Hippocampal formation (tissue), 2 donors: ENCODE results near the gene SUPT3H.
"Not testable (repeated sequence)": the region's sequence is repeated elsewhere in the genome, so short reads cannot be mapped to it uniquely, and the experiment has no call there.

Experiments
- DNase-seq, 2 donors: peaks; one replicate each; lab custom pipeline; 2025; lab: John Stamatoyannopoulos, UW

SUPT3H gene

GRCh38 chr6:45118754-45119153 lies 259.0 kb downstream of the SUPT3H start:
- DNase-seq = no peak

- DNase-seq = no peak
Observed at GRCh38 chr6:45116714-45117410, 260.9 kb downstream of the SUPT3H start.

DNA sequence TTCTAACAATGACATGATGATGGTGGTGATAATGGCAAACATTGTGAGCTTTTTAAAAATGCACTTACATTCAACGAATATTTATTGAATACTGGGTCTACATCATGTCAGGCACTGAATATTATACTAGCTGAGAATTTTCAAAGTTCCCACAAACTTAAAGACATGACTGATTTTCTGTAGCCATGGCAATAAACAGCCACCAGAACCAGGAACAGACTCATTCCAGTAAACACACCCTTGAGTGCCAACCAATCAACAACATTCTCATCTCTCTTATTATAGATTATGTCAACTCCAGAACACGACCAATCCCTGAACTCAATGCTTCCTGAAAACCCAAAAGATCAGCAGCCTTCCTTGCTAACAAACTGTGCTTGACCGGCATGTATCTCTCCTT lies 262.0 kb downstream of the SUPT3H start:
- DNase-seq = no peak

DNA sequence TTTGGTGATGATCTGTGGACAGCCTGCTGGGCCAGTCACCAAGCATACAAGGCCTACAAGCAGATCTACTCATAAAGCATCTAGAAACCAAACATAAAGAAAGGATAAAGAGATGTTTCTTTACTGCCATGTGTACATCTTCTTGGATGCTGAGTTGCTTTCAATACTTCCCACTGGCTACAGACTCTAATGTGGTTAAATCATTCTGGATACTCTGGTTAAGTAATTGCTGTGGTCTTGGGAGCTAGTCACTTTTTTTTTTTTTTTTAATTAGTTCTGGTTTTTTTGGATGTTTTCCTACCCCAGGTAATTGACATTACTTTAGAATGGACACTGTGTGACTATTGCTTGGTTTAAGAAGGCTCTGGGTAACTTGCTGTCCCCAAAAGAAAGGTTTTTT lies 265.0 kb downstream of the SUPT3H start:
- no peak for DNase-seq

- DNase-seq = no peak
Observed at GRCh38 chr6:45109551-45109950, 268.2 kb downstream of the SUPT3H start.

GRCh38 chr6:45105170-45105820 lies 272.4 kb downstream of the SUPT3H start:
- DNase-seq = no peak

DNA sequence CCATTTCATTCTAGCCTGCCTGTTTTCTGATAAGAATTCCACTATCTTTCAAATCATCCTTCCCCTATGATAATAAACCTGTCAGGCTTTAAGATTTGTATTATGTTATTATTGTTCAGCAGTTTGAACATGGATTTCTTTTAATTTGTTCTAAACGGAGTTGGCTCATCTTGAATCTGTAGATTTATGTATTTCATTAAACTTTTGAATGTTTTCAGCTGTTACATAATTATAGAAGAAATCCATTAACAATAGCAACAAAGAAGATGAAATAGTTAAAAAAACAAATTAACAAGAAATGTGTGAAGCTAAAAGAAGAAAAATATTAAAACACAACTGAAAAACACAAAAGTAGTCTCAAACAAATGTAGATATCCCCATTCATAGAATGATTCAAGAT lies 273.3 kb downstream of the SUPT3H start:
- no peak for DNase-seq

GRCh38 chr6:45098256-45098655 lies 279.5 kb downstream of the SUPT3H start:
- DNase-seq = no peak

- no peak for DNase-seq
Observed at GRCh38 chr6:45094831-45095230, 282.9 kb downstream of the SUPT3H start.

GRCh38 chr6:45092135-45092534 lies 285.6 kb downstream of the SUPT3H start:
- DNase-seq = no peak

GRCh38 chr6:45086360-45087084 lies 291.2 kb downstream of the SUPT3H start:
- no peak for DNase-seq

GRCh38 chr6:45084257-45084656 lies 293.5 kb downstream of the SUPT3H start:
- no peak for DNase-seq

- DNase-seq = no peak
Observed at GRCh38 chr6:45082091-45082490, 295.6 kb downstream of the SUPT3H start.

GRCh38 chr6:45081634-45082033 lies 296.1 kb downstream of the SUPT3H start:
- no peak for DNase-seq

DNA sequence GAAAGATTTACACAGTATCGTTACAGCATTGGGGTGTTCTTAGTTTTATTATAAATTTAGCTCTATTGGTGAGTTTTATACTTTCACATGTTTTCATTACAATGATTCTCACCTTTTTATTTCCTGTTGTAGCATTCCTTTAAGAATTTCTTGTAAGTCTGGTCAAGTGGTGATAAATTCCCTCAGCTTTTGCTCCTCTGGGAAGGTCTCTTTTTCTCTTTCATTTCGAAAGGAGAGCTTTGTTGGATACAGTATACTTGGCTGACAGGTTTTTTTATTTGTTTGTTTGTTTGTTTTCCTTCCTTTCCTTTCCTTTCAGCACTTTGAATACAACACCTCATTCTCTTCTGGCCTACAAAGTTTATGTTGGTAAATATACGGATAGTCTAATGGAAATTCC lies 299.3 kb downstream of the SUPT3H start:
- no peak for DNase-seq

DNA sequence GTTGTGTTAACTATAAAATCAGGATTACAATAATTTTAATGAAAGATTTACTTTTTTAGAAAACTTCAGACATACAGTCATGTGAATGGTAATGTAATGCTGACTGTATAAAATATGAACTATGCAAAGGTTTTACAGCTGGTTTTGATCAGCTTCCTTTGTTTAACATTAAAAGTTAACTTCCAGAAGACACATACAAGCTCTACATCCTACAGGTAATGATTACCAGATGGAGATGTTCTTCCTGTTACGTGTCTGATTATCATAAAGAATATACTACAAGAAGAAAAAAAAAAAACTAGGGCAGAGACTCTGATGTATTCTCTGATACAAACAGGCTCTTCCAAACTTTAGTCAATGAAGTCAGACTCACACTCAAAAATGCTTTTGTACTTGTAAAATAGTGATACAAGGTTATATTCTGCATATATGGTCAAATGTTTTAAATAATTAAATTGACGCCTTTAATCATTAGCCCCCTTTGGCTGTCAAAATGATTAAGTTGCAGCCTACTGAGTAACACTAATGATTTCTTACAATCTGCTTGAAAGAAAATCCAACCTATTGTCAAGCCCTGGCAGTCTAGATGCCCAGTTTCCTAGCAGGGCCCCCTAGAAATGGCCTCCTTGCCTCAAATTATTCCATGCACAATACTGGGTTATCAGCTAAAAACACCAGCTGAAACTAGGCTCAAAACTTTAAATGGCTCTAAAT lies 301.4 kb downstream of the SUPT3H start:
- no peak for DNase-seq

- no peak for DNase-seq
Observed at GRCh38 chr6:45075246-45075645, 302.5 kb downstream of the SUPT3H start.

DNA sequence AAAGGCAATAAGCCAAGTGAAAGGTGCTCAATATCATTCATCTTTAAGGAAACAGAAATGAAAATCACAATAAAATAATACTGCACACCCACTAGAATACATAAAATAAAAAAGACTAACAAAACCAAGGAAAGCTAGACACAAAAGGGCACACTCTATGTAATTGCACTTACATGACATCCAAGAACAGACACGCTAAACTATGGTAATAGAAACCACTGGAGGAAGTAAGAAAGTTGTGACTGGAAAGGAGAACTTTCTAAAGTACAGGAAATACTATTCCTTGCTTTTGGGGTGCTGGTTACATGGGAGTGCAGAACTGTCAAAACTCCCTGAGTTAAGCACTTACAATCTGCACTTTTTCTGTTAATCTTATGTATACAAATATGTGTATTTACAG lies 303.3 kb downstream of the SUPT3H start:
- DNase-seq = no peak

GRCh38 chr6:45073771-45074170 lies 304.0 kb downstream of the SUPT3H start:
- no peak for DNase-seq

DNA sequence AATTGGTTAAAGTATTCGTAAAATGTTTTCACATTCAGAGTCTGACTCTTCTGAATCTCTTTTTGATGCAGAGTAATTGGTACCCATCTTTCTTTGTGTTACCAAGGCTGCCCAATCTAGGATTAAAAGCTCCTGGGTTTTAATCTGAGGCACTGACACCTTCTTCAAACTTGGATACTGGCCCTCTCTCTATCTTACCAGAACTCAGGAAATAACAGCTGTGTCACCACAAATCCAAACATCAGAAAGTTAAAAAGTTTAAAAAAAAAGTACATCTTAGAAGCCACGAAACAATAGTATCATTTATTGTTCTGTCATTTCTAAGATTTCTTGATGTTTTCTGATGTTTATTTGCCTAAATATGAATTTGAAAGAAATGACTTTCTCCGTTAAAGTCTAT lies 305.1 kb downstream of the SUPT3H start:
- no peak for DNase-seq

- DNase-seq = no peak
Observed at GRCh38 chr6:45072016-45072415, 305.7 kb downstream of the SUPT3H start.

- DNase-seq = no peak
Observed at GRCh38 chr6:45069091-45069490, 308.6 kb downstream of the SUPT3H start.

DNA sequence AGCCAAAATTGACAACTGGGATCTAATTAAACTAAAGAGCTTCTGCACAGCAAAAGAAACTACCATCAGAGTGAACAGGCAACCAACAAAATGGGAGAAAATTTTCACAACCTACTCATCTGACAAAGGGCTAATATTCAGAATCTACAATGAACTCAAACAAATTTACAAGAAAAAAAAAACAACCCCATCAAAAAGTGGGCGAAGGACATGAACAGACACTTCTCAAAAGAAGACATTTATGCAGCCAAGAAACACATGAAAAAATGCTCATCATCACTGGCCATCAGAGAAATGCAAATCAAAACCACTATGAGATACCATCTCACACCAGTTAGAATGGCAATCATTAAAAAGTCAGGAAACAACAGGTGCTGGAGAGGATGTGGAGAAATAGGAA lies 310.3 kb downstream of the SUPT3H start:
- DNase-seq = not testable (repeated sequence)
